DMS153 treated with DMSO at 0.1 percent for 48 hours (cell line): ENCODE measurements around the gene IL9.

ENCODE experiments used
- DNase-seq: peaks from one replicate; lab custom pipeline; 2025; ENCODE audit not compliant: unreplicated experiment; lab: John Stamatoyannopoulos, UW

The IL9 gene

DNA sequence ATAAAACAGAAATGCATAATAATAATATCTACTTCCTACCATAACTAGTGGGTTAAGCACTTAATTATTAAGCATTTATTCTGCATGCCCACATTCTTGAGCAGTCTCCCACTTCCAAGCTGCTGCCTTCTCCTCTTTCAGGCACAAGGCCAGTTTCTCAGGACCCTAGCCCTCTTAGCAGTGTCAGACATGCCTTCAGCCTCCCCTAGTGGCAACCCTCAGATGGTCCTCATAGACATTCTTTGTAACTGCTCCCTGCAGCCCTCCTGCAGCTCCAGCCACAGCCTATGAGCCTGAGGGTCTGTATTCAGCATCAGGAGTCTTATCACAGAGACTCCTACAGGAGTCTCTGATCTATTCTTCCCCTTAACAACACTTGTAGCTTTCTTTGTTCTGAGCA lies 3.9 kb downstream of the IL9 start:
- no peak for DNase-seq

DNA sequence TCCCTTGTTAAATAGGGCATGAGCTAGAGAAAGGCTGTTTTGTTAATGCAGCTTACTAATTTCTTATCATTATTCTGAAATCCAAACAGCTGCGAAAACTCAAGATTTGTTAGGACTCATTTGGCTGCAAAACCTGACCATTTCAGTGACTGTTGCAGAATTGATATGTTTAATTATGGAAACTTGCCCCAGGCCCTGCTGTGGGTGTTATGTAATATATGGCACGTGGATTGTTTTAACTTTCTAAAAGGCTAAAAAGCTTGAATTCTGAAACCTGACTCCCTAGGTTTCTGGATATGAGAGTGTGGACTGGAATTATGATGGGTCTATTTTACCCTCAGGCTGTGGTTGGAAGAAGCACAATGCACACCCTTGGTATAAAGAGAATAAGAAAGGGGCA lies 4.4 kb downstream of the IL9 start:
- no peak for DNase-seq

DNA sequence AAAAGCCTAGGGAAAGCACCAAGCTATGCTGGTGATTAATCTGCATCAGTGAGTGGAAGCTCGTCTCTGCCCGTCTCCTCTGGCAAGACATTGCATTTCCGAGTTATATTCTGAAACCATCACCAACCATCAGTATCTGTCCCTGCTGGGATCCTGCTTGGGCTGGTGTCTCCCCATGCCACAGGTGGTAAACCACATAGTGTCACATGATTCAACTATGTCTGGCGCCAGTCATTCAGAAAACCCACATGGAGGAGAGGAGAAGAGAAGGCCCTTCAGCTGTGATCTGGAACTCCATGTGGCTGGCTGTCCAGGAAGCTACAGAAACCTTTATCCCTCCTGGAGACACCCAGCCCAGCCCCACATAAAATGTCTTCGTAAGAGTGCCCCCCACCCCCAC lies 4.8 kb downstream of the IL9 start:
- no peak for DNase-seq

DNA sequence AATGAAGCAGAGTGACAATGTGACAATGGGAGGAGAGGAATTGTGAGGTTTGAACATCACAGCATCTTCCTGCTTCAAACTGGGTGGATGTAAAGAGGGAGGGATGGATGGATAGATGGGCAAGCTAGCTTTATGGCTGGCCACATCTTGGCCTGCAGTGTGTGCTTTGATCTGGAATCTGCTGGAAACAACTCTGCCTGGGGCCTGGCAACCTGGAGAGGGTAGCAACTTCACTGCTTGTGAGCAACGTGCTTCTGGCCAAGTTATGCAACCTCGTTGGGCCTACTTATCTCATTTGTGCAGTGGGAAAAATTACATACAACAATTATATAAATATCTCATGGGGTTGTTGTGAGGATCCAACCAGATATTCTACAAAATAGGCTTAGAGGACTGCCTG lies 5.3 kb downstream of the IL9 start:
- no peak for DNase-seq

DNA sequence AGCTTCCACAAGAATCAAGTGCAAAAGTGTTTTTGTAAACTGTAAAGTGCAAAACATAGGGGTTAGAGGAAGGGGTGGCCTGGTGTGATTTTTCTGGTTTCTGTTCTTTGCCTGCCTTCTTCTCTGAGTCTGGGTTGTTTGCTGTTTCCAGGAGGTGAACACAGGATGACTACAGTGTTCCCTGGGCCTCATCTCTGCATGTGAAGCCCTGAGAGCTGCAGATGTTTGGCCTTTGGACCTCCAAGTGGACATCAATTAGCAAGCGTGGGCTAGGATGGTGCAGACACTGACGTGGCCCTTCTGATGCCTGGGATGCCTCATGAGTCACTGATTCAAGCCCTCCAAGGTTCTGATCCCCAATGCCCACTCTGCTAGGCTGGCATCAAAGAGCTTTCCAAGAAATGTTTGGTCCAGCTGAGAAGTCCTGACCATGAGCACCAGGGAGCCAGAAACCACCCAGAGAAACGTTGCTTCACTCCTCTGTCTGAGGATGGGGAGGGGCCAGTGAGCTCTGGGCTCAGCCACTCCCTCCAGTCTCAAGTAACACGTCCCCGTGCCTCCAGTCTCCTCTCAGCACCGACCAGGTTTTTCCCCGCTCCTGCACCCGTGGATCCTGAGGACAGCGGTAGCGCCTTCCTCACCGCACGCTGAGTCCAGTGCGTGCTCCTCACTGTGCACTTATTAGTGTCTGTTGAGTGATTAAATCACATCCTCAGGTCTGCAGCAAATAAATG lies 7.6 kb downstream of the IL9 start:
- DNase-seq = no peak

DNA sequence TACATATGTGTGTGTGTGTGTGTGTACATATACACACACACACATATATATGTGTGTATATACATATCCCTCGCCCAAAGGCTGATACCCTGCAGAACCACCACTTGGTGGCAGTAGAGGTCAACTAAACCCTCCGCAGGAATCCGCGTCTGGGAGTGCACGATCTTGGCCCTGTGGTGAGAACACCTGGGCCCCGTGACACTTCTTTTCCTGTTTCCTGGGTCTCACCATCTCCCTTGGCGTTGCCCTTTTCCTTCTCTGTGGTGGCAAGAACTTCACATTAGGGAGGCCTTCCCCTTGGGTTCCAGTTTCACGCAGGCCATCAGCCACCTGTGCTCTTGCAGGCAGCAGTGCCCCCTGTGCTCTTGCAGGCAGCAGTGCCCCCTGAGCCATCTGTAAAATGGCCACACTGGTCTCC lies 8.2 kb downstream of the IL9 start:
- no peak for DNase-seq

DNA sequence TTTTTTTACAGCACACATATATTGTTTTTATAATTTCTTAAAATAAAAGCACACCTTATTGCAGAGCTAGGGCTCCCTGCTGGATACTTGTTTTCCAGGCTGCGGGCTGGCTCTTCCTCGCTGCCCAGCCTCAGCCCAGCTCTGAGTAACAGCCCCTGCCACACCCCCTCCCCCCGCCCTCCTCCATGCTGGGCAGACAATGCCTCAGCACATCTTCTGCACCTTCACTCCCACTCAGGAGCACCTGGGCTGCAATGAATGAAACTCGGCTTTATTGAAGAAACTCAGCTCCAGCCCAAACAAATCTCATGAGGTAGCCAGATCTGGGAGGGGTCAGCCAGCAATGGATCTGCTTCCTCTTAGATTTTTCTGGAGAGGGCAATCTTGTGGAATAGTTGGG lies 9.5 kb downstream of the IL9 start:
- no peak for DNase-seq

DNA sequence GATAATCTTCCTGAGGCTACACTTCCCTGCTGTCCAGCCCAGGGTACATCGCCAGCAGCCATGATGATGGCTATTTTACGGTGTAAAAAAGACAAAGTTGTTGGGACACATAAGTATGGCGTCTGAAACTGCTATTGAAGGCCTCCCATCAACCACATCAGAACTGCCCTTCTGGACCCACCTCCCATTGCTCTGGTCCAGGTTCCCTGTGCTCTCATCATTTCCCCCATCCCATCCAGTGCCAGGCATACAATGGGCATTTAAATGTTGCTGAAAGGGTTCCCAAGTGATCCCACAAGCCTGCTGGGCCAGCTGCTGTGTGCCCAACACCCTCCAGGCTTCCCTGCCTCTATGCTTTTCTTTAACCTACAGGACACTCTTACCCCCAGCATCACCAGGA lies 10.6 kb downstream of the IL9 start:
- no peak for DNase-seq

DNA sequence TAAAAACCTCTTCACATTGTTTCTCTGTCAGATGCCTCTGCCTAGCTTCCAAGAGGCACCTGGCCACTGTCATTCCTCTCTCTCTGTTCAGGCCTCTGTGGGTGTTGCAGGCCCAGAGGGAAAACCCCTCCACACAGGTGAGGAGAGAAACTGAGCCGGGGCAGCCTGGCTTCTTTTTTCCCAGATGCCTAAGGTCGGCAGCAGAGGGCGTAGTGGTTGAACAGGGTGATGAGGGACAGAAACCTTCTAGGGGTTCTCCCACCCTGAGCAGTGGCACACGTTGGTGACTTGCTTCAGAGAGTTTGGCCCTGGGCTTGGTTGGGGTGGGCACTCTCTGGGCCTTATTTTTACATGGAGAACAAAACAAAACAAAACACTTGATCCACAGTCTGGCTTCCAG lies 12.2 kb downstream of the IL9 start:
- no peak for DNase-seq

DNA sequence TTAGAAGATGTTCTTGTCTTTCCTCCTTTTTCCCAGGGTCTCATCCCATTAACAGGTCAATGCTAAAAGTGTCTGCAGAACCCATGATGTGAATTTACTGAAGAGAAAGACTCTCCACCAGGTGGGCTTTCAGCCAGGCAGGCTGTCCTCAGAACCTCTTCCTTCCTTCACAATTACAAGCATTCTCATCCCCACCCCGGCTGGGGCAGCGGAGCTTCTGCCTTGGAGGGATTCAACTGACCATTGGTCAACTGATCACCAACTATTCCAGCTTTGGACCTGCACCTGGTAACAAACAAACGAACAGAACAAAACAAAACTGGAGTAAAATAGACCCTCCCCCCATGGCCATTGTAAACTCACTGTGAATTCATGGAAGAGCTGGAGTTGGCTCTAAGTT lies 12.6 kb downstream of the IL9 start:
- no peak for DNase-seq

DNA sequence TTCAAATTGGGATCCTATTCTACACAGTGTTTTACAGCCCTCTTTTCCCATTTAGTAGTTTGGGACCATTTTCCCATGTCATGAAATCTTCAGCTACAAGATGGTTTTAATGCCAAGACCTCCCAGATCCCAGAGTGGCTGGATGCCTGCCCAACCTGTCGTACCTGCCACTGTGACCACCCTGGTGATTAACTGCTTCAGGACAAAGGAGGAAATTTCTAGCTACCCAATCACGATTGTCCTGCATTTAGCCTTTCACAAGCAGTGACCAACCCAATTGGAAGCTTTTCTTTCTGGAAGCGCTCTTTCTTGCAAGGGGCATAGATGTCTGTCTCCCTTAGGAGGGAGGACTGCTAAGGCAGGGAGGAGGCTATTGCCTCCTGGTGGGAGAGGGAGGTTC lies 13.8 kb downstream of the IL9 start:
- DNase-seq = no peak

DNA sequence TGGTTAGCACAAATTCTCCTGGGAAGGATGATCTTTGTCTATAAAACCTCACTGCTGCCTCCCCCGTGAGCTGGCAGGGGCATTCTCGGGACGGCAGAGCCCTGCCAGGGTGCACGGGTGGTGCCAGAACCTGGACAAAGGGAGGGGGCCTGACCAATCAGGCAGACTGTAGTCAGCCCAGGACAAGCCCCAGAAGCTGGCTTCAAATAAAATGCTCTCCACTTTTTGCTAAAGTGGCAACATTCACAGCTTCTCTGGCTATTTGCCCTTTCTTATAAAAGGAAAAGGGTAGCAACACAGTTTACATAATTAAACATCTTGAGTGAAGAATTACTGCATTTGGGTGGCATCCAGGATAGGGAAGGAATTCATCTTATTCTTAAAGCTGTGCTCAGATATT lies 14.4 kb downstream of the IL9 start:
- no peak for DNase-seq

DNA sequence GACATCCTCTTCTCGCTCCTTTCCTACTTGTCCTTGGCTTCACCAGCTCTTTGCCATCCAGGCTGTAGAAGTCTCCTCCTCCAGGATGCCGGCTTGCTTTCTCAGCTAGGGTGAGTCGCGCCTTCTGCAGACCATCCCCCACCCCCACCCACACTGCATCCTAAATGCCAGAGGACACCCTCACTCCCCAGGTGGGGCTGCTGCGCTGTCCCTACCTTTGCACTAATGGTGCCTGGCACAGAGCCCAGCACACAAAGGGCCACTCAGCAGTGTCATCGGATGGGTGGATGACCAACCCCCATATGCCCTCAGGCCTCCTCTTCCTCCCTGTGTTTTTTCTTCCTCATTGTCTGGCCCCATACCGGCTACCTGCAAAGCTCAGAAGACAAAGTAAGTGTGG lies 14.8 kb downstream of the IL9 start:
- no peak for DNase-seq

DNA sequence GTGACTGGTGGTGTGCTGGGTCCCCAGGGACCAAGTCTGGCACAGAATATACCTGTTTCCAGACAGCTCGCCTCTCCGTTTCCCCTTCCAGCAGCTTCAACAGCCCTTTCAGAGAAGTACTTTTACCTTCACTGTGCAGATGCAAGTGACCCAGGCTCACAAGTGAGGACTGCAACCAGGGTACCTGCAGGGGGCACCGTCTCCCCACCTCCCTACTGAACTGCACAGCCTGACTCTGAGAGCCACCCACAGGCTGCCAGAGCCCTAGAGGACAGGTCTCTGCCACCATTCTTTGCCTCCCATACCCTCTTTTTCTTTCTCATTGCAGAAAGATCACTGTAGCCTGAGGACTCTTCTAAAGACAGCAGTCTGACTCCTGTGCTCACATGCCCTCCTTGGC lies 15.4 kb downstream of the IL9 start:
- DNase-seq = no peak

DNA sequence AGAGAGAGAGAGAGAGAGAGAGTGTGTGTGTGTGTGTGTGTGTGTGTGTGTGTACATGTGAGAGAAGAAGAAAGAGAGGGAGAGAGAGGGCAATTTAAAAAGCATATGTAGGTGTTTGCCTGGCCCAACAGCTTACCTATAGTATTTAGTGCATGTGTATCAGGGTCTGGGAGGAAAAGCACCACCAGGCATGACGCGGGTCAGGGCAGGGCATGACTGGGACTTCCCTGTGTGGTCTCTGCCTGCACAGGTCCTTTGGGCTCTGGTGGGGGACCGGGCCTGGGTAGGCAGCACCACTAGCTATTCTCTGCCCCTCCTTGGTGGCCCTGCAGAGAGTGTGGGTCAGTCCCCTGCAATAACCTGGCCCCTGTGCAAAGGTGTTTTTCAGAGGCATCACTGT lies 16.1 kb downstream of the IL9 start:
- no peak for DNase-seq

DNA sequence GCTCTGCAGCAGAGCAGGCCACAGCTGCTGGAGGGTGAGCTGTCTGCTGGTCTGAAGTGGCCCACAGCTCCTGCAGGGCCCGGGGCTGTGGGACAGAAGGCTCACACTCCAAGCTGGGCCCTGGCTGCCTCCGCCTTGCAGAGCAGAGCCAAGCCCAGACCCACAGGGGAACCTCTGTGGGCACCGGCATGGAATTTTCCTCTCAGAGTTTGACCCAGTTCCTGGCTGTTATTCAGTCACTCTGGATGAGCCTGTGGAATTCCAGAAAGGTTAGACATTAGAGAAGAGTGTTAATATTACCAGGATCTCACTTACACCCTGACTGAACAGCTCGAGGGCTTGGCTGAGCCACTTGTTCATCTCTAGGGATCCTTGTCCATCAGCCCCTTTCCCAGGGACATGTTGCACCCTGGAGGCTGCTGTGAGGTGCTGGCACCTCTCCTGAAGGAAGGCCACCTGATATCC lies 17.5 kb downstream of the IL9 start:
- no peak for DNase-seq

DNA sequence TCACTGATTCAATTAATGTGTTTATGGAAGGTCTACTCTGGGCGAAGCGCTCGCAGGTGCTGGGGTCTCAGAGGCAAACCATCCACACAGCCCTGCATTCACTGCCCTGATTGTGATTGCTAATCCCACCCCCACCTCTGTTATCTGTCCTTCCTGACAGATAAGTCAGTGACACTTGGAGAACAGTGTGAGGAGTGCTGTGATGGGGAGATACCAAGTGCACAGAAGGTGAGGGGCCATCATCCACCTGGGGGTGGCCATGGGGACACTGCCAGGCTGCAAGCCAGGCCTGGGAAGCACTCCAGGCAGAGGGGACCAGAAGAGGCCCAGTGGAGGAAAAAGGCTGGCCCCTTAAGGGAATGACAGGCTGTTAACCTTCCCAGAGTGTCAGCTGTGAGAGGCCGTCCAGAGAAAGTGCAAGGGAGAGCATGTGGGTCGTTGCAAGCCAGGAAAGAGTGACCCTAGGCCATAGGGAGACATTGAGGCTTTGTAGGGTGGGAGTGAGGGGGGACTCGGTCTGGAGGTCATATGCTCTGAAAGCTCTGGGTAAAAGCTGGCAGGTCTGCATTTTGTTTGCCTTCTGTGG lies 18.0 kb downstream of the IL9 start:
- DNase-seq = no peak

DNA sequence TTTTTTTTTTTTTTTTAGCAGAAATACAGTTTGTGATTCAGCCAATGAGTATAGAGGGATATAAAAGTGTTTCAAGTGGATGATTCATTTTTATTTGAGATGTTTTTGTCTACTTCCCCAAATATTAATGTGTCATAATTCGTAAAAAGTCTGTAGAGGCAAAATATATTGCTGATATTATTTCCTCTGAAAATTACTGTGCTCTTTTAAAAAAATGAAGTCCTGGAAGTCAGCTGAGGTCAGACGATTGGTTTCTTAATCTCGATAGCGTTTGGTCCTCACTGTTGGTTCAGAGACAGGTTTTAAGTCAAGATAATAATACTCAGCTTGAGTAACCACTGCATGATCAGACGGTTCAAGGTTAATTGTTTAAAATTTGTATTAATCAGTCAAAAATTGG lies 19.5 kb downstream of the IL9 start:
- no peak for DNase-seq

DNA sequence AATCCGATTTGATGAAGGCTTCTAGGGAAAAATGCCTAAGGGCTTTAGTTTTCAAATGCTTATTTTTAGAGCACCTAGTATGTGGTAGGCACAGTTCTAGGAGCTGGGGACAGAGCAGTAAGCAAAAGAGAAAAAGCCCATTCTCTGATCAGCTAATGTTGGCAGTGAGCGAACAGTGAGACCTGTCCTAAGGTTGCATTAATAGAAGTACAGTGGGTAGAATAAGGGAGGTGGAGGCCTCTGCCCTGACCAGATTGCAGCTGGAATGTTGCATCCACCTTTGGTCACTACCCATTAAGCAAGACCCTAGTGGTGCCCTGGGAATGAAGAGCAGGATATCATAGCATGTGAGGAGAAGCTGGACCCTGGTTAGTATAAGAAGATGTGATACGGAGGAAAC lies 20.1 kb downstream of the IL9 start:
- no peak for DNase-seq

DNA sequence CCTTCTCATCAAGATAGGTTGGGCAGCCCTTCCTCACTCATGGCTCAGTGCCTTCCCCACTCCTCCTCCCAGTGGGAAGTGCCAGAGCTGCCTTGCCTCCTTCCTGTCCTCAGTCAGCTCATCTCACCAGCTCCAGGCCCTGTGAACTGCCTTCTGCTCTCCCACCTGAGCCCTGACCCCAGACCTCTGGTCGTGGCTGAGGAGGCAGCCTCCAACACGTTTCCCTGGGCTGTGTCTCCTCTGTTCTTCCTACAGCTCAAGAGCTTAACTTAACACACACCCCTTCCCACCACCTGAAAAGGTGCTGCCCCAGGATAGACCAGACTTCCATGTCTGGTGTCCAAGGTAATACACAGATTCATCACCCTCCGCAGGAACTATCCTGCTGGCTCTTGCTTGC lies 21.2 kb downstream of the IL9 start:
- DNase-seq = no peak

DNA sequence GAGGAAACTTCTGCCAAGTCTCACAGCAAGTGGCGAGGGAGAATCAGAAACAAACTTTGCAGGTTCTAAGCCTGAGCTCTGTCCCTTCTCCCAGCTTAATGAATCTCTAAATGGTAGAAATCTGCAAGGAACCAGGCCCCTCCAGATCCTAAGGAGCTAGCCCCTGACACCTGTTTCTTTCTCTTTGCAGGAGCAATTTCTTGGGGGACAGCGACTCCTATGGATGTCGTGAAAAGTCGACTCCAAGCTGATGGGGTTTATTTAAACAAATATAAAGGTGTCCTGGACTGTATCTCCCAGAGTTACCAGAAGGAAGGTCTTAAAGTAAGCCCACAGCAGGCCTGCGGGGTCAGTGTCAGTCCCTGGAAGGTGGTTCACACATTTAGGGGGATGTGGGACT lies 21.8 kb downstream of the IL9 start:
- no peak for DNase-seq

DNA sequence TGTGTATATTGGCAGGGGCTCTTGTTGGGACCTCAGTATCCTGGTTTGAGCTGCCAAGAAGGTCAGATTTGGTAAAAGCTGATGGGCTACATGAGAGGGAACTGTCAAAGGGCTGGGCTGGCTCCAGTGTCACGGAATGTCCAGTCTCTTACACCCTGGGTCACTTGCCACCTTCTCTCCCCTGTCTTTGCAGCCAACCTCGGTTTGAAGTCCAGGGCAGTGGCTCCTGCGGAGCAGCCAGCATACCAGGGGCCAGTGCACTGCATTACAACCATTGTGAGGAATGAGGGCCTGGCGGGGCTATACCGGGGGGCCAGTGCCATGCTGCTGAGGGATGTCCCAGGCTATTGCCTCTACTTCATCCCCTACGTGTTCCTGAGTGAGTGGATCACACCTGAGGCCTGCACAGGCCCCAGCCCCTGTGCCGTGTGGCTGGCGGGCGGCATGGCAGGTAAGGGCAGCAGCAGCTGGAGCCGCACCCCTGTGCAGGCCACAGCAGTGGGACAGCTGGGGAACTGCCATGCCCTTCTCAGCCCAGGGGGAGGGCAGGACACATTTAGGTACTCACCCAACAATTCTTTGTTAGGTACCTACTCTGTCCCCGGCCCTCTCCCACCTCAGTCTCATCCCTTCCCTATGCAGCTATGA lies 24.2 kb downstream of the IL9 start:
- no peak for DNase-seq

DNA sequence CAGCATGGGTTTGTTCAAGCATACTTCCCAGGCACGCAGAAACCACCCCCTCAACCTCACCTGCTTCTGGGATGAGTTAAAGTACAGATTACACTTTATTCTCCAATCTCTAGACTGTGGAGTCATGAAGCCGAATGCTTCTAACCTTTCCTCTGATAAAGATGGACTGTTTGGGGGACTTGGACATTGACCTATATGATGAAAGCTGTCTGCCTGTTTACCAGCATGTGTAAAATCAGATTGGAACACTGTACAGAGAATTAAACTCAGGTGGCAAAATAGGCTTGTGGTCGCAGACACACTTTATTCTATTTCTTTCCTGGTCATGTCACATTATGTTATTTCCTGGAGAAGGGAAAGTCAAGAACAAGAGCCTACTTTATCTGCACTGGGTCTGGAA lies 25.7 kb downstream of the IL9 start:
- DNase-seq = no peak
